H1 (cell line): ENCODE results near the gene PIP5K1B. TPM values are rescaled to one million over a fixed set of nuclear protein-coding genes. Genes with fewer than 3 reads are reported as not detected.

ENCODE experiments used
- CEBPB ChIP-seq: IDR thresholded peaks from 2 replicates; pipeline ENCODE4 v1.6.1; 2012; ENCODE audit warnings: low read depth, low read length
- CHD7 ChIP-seq: fragments of 300-600 bp; sonication (generic); IDR thresholded peaks from 2 replicates; pipeline ENCODE4 v1.7.1; 2012; ENCODE audit warnings: low read length, moderate library complexity, mild to moderate bottlenecking, inconsistent platforms; ENCODE audit not compliant: insufficient replicate concordance
- polyA plus RNA-seq, 7 experiments: library from polyadenylated mRNA; depleted of rRNA in 3 of 7; stranded (reverse) in 5 of 7; unstranded in 2 of 7; fragments of >200 nt in 5 of 7; fragments of 200-250 nt in 2 of 7; gene quantifications; 1 replicate in 5 of 7; 2 replicates in 1 of 7; 4 replicates in 1 of 7; pipeline versions ENCODE4 v1.2.1 to v1.2.3, GENCODE V29; 2011 to 2013; ENCODE audit warnings: missing spikeins in 2 of 7, mixed read lengths in 2 of 7
- total RNA-seq: library from RNA; stranded (reverse); fragmentation: NEBNext Ultra II Directional; extraction: Animal tissue kit (Norgen Biotek cat#: 25700); gene quantifications from 2 replicates; pipeline ENCODE4 v1.2.1, GENCODE V29; 2021

The PIP5K1B gene
- total and polyA plus RNA-seq, 2 of the 8 experiments (the other 6 are each of a cell fraction or from before 2014, with no cell fraction given), result 4.7 to 7.7 TPM

GRCh38 chr9:68887232-68887631, 182.2 kb downstream of the PIP5K1B start (continued):
- no peak for TF ChIP-seq CHD7
- TF ChIP-seq CEBPB, result no peak
